Peyer's patch (tissue), 4 donors: ENCODE data around the gene NEUROG2. TPM values are rescaled to one million over a fixed set of nuclear protein-coding genes. Genes with fewer than 3 reads are reported as not detected.
"Not testable (repeated sequence)": the region's sequence is repeated elsewhere in the genome, so short reads cannot be mapped to it uniquely, and the experiment has no call there.

Experiments used
- DNase-seq, 3 donors: peaks; one replicate each; pipeline ENCODE4 v3.0.0-alpha.2; 2017 to 2019
- H3K27ac ChIP-seq, 4 donors: fragments of 200-600 bp; sonication (generic); one replicate each; pipeline ENCODE4 v1.5.1; 2016 to 2019
- H3K27me3 ChIP-seq, 2 donors: fragments of 200-600 bp; sonication (generic); one replicate each; pipeline ENCODE4 v1.5.1; 2019
- H3K36me3 ChIP-seq, 3 donors: fragments of 200-600 bp; sonication (generic); one replicate each; pipeline ENCODE4 v1.5.1; 2016 to 2019
- H3K4me1 ChIP-seq, 4 donors: fragments of 200-600 bp; sonication (generic); one replicate each; pipeline ENCODE4 v1.5.1; 2016 to 2019
- H3K4me3 ChIP-seq, 4 donors: fragments of 200-600 bp; sonication (generic); 1 replicate in 3 of 4; 2 replicates in 1 of 4; pipeline ENCODE4 v1.5.1; 2016 to 2019; ENCODE audit warnings: mild to moderate bottlenecking in 1 of 4
- H3K9me3 ChIP-seq, 4 donors: fragments of 200-600 bp; sonication (generic); one replicate each; pipeline ENCODE4 v1.5.1; 2016 to 2019; ENCODE audit warnings: mild to moderate bottlenecking in 1 of 4
- POLR2A ChIP-seq, 2 donors: fragments of 450-650 bp; IDR thresholded peaks; one replicate each; pipeline ENCODE4 v1.5.1; 2017; ENCODE audit warnings: antibody characterized with exemption in 2 of 2, mild to moderate bottlenecking in 2 of 2, moderate library complexity in 2 of 2
- total RNA-seq, 4 donors: library from RNA; depleted of rRNA; stranded (reverse); fragments of >200 nt; gene quantifications; one replicate each; pipeline ENCODE4 v1.1.0, GENCODE V29; 2016
- TF ChIP-seq, protein P1 (sequence below), 6 experiments: fragments of 450-650 bp in 4 of 6; fragments of 200-600 bp in 2 of 6; sonication (generic) in 1 of 6; IDR thresholded peaks; one replicate each; pipeline ENCODE4 v1.5.1; 2017 to 2019; ENCODE audit warnings: antibody characterized with exemption in 6 of 6, mild to moderate bottlenecking in 3 of 6, moderate library complexity in 1 of 6

NEUROG2 gene
- total RNA-seq, 4 donors from 2014 or later = not detected

GRCh38 chr4:112523764-112524505, 8.0 kb upstream of the NEUROG2 start:
- Histone ChIP-seq H3K9me3 (no peaks in the 10 kb centered on the region), H3K4me3 (peak overlapping the region; percentile 19 to 51 (median 38)), H3K27ac (no peak overlapping the region), H3K36me3 (no peaks in the 10 kb centered on the region), H3K27me3 (peaks cover 0 to 56% of the 10 kb centered on the region in 2 donors), H3K4me1 (peaks cover 0 to 18% (median 0%) of the 10 kb centered on the region in 4 donors)
- DNase-seq = peak; percentile 65 to 84 (median 75)
- TF ChIP-seq, protein P1, sequence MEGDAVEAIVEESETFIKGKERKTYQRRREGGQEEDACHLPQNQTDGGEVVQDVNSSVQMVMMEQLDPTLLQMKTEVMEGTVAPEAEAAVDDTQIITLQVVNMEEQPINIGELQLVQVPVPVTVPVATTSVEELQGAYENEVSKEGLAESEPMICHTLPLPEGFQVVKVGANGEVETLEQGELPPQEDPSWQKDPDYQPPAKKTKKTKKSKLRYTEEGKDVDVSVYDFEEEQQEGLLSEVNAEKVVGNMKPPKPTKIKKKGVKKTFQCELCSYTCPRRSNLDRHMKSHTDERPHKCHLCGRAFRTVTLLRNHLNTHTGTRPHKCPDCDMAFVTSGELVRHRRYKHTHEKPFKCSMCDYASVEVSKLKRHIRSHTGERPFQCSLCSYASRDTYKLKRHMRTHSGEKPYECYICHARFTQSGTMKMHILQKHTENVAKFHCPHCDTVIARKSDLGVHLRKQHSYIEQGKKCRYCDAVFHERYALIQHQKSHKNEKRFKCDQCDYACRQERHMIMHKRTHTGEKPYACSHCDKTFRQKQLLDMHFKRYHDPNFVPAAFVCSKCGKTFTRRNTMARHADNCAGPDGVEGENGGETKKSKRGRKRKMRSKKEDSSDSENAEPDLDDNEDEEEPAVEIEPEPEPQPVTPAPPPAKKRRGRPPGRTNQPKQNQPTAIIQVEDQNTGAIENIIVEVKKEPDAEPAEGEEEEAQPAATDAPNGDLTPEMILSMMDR (IDR thresholded peaks at IDR 0.05) = peak; percentile 33 to 82 (median 60)
- no peak for TF ChIP-seq POLR2A (IDR thresholded peaks at IDR 0.05)

- H3K36me3 ChIP-seq = no peaks in the 10 kb centered on the region
- DNase-seq = peak in 1 of 3 donors; percentile 23
- H3K4me3 ChIP-seq = peak overlapping the region; percentile 19 to 51 (median 38)
- TF ChIP-seq, protein P1 (IDR thresholded peaks at IDR 0.05) = no peak
- TF ChIP-seq POLR2A (IDR thresholded peaks at IDR 0.05) = no peak
- H3K9me3 ChIP-seq = no peaks in the 10 kb centered on the region
- H3K4me1 ChIP-seq = peaks cover 0 to 18% (median 0%) of the 10 kb centered on the region in 4 donors
- no peak overlapping the region for H3K27ac ChIP-seq
- peaks cover 0 to 63% of the 10 kb centered on the region in 2 donors for H3K27me3 ChIP-seq
Measured at GRCh38 chr4:112523008-112523721, 7.2 kb upstream of the NEUROG2 start.

DNA sequence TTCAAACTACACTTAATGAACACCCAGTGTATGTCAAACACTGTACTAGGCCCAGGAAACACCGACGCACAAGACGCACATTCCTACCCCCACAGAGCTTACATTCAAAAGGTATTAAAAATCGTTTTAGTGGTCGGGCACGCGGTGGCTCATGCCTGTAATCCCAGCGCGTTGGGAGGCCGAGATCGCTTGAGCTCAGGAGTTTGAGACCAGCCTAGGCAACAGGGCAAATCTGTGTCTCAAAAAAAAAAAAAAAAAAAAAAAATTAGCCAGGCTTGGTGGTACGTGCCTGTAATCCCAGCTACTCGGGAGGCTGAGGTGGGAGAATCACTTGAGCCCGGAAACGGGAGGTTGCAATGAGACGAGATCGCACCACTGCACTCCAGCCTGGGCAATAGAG, 6.5 kb upstream of the NEUROG2 start:
- not testable (repeated sequence) for H3K27ac ChIP-seq, DNase-seq, H3K4me3 ChIP-seq, H3K36me3 ChIP-seq, H3K9me3 ChIP-seq
- peaks cover 0 to 19% (median 0%) of the 10 kb centered on the region in 4 donors for H3K4me1 ChIP-seq
- peaks cover 4 to 66% of the 10 kb centered on the region in 2 donors for H3K27me3 ChIP-seq

DNA sequence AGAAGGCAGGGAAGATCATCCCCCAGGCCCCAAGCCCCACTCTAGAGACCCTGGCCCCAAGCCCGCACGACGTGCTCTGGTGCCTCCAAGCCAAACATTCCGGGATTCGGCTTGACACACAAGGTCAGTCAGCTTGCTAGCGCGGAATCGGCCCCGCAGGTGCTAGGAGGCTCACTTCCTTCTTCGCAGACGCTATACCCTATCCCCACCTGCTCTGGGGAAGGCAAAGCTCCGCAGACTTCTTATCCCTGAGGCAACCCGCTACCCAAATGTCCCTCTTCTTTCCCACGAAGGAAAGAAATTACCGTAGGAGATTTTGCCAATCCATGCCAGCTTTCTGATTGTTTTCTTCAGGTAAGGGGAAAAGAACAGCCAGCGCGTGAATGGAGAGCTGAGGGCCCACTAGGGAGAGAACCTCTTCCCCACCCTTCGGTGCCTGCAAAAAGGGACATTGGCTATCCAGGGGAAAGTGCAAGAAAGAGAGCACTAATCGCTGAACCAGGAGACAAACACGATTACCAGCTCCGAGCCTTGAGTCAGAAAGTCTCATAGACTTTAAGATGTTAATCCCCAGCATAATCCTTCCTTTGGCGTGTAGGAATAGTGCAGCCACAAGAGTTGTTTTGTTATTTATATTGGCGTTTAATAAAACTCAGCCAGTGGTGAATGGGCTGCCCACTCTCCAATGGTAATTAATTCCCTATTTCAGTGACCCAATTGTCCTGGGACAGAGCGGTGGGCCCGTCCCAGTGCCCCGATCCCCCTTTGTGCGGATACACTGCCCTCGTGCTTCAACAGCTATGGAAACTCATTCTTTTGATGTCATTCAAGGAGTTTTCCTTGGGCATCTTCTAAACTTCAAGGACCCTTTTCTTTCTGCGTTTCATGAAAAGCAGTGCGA, 5.4 kb upstream of the NEUROG2 start:
- H3K27ac ChIP-seq = no peak overlapping the region

DNA sequence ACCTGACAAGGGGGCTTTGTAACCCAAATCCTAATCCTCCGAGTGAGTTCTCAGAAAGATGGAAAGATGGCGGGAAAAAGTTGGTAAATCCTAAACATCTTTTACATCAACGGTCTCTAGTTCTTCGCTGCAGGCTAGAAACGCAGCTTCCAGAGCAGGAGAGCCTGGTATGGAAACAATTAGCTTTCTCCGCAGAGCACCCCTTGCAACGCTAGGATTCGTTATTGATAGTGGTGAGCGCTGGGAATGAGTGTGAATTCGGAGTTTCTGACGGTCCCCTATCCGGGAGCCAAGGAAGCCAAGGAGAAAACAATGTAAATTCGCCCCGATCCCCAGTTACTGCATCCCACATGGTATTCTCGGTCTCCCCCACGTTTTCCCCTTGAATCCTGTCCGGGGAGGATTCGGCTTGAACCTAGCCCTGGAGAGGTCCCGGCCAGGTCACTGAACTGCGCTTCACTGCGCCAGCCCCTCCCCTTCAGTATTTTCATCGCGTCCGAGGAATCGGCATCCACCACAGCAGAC, 4.7 kb upstream of the NEUROG2 start:
- Histone ChIP-seq H3K4me3 (no peak overlapping the region), H3K36me3 (no peaks in the 10 kb centered on the region), H3K4me1 (peaks cover 0 to 37% (median 13%) of the 10 kb centered on the region in 4 donors), H3K9me3 (no peaks in the 10 kb centered on the region), H3K27ac (no peak overlapping the region), H3K27me3 (peaks cover 4 to 79% of the 10 kb centered on the region in 2 donors)
- TF ChIP-seq, protein P1 (IDR thresholded peaks at IDR 0.05) = no peak
- no peak for TF ChIP-seq POLR2A (IDR thresholded peaks at IDR 0.05)
- DNase-seq = no peak

More for the DNA sequence above, 5.4 kb upstream of the NEUROG2 start:
- H3K27me3 ChIP-seq = peaks cover 4 to 73% of the 10 kb centered on the region in 2 donors
- DNase-seq = peak in 1 of 3 donors; percentile 44
- H3K4me1 ChIP-seq = peaks cover 0 to 30% (median 10%) of the 10 kb centered on the region in 4 donors
- no peaks in the 10 kb centered on the region for H3K9me3 ChIP-seq
- H3K36me3 ChIP-seq = no peaks in the 10 kb centered on the region
- H3K4me3 ChIP-seq = no peak overlapping the region
- TF ChIP-seq, protein P1 (IDR thresholded peaks at IDR 0.05) = no peak
- no peak for TF ChIP-seq POLR2A (IDR thresholded peaks at IDR 0.05)
